Measurements from ENCODE around the gene SLC39A3. TPM values are rescaled to one million over a fixed set of nuclear protein-coding genes. Genes with fewer than 3 reads are reported as not detected.

The SLC39A3 gene
- total RNA-seq, 2 donors from 2014 or later, result 21.9 to 25.5 TPM

GRCh38 chr19:2770055-2771013 lies 30.5 kb upstream of the SLC39A3 start:
- DNase-seq (peak; percentile 64), ATAC-seq (peak; percentile 80 to 86)
- intact Hi-C loops (cut with DNase I), result no loop called here

GRCh38 chr19:2769218-2769617 lies 29.4 kb upstream of the SLC39A3 start:
- no peak for ATAC-seq
- no peak for DNase-seq
- intact Hi-C loops (cut with DNase I), result no loop called here

DNA sequence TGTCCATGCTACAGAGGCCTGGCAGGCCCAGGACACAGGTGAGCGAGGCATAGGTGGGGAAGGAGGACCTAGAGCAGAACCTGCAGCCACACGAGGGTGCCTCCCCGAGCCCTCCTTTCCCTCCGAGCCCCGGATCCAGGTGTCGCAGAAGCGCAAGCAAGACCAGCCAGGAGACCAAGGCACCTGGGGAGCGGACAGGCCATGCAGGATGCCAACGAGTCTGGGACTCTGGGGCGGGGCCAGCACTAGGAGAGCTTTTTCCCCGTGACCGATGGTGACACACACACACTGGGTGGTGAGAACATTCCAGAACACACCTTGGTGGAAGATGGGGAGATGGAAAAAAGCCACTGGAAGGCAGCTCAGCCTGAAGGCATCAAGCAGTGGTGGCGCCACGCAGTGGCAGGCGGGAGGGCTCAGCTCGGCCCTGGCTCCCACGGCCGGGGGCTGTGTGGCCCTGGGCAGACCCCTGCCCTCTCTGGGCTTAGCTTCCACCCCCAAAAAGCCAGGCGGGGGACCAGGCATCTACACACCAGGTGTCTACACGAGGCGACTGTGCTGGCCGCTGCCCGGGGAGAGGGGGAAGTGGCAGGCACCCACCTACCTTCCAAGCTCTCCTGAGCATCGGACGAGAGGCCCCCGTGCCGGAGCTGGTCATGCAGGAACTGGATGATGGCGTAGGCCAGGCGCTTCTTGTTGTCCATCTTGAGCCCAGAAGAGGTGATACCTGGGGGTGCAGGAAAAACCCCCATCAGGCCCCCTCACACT lies 28.7 kb upstream of the SLC39A3 start:
- no peak for DNase-seq
- no peak for ATAC-seq
- intact Hi-C loops (cut with DNase I), result no loop called here

GRCh38 chr19:2767688-2768087 lies 27.9 kb upstream of the SLC39A3 start:
- DNase-seq (no peak), ATAC-seq (no peak)
- intact Hi-C loops (cut with DNase I), result no loop called here

DNA sequence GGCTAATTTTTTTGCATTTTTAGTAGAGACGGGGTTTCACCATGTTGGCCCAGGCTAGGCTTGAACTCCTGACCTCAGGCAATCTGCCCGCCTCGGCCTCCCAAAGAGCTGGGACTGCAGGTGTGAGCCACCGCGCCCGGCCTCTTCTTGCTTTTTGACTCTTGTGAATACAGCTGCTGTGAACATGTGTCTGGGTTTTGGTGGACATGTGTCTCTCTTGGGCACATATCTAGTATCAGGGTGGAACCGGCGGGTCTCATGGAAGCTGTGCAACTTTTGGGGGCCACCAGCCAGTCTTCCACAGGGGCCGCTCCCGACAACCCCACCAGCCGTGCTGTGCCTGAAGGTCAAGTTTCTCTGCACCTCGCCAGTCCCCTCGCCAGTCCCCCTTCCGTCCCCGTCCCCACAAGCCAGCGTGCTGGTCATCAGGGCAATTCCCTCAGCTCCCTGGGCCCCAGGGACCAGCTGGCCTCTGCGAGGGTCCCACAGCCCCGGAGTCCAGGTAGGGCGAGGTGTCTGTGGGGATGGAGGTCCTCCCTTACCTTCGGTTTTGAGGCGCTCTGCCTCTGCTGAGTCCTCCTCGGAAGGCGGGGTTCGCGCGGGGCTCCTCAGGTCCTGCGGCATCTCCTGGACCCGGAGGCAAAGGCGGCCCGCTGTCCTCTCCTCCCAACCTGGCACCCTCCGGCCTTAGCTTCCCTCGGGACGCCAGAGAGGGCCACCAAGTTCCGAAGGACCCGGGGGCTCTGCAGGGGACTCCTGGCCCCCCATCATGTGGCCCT lies 27.0 kb upstream of the SLC39A3 start:
- ATAC-seq (no peak), DNase-seq (no peak)
- intact Hi-C loops (cut with DNase I), result no loop called here

GRCh38 chr19:2765376-2765775 lies 25.6 kb upstream of the SLC39A3 start:
- ATAC-seq (no peak), DNase-seq (no peak)
- intact Hi-C loops (cut with DNase I), result no loop called here

- no peak for ATAC-seq
These were observed 25.1 kb upstream of the SLC39A3 start for GRCh38 chr19:2764945-2765344.

DNA sequence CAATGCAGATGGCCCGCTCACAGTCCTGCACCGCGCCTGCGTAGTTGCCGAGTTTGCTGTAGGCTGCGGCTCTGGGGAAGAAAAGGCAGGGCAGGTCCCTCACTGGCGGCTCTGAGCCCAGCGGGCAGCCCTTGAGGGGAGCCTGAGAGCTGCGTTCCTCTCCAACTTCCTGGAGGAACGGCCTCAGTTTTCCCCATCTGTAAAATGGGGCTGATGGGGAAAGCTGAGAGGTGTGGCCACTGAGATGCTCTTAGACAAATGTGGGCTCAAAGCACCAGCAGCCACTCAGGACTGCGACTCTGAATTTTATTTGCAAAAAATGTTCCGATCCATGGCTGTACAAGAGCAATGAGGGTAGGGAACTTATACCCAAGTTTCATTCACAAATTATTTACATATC lies 23.9 kb upstream of the SLC39A3 start:
- intact Hi-C loops (cut with DNase I), result no loop called here
- no peak for DNase-seq
- ATAC-seq, result no peak

More at GRCh38 chr19:2764945-2765344, 25.1 kb upstream of the SLC39A3 start:
- intact Hi-C loops (cut with DNase I), result no loop called here
- no peak for DNase-seq

DNA sequence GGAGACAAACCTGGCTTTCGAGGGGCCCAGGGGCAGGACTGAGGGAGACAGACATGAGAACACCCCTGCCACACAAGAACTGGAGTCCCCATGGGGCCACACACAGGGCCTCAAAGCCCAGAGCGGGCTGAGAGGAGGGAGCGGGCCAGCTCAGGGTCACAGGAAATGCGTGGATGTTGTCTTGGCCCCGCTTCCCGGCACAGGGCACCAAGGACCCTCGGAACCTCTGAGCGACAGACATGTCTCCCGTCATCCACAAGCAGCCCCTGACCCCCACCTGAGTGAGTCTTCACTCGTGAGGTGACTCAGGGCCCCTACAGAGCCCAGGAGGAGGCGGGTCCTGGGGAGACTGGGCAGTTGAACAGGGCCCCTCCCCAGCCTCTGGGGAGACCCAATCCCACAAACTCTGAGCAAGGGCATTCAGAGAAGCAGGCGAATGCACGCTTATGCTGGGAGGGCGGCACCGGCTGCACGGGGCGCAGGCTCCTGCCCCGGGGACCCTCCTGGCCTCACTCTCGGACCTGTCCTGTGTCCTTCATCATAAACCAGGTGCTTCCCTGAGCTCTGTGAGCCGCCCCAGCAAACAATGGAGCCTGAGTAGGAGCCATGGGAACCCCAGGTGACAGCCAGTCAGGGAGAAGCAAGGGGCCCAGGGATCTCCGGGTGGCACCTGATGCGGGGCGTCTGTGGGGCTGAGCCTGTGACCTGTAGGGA lies 23.1 kb upstream of the SLC39A3 start:
- ATAC-seq, result no peak
- intact Hi-C loops (cut with DNase I), result no loop called here
- DNase-seq, result no peak

GRCh38 chr19:2761876-2762782 lies 22.3 kb upstream of the SLC39A3 start:
- intact Hi-C loops (cut with DNase I), result no loop called here
- ATAC-seq (no peak), DNase-seq (no peak)

GRCh38 chr19:2761309-2761677 lies 21.5 kb upstream of the SLC39A3 start:
- intact Hi-C loops (cut with DNase I), result no loop called here
- no peak for DNase-seq
- no peak for ATAC-seq

DNA sequence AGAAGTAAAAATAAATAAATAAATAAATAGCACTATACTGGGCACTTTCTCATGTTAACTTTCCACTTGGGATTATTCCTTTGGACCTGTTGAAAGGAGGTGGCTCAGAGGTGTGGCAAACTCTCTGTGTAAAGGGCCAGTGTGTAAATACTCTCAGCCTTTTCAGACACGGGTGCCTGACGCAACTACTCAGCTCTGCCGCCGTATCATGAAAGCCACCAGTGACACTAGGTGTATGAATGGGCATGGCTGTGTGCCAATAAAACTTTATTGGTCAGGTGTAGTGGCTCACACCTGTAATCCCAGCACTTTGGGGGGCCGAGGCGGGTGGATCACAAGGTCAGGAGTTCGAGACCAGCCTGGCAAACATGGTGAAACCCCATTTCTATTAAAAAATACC lies 20.1 kb upstream of the SLC39A3 start:
- intact Hi-C loops (cut with DNase I), result no loop called here
- DNase-seq, result no peak

GRCh38 chr19:2759362-2759761 lies 19.5 kb upstream of the SLC39A3 start:
- DNase-seq, result no peak
- intact Hi-C loops (cut with DNase I), result no loop called here
- no peak for ATAC-seq

More for the DNA sequence above, 20.1 kb upstream of the SLC39A3 start:
- no peak for ATAC-seq

DNA sequence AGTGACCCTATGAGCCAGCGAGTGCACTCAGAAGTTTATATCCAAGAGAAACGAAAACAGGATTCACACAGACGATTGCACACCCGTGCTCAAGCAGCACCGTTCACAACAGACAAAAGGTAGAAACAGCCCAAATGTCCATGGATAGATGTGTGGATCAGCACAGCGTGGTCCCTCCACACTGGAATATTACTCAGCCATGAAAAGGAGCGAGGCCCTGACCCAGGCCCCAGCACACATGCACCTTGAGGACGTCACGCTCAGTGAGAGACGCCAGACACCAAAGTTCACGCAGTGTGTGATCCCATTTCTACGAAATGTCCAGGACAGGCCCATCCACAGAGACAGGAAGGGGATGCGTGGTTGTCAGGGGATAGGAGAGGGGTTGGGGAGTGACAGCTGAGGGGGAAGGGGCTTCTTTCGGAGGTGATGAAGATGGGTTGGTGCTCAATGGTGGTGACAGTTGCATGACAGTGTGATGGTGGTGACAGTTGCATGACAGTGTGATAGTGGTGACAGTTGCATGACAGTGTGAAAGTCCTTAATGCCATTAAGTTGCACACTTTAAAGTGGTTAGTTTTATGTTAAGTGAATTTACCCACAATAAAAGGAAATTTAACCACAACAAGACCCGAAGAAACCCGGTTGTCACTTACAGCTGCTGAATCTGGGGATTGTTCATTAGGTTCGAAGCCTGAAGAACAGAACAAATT lies 18.9 kb upstream of the SLC39A3 start:
- ATAC-seq (no peak), DNase-seq (no peak)
- intact Hi-C loops (cut with DNase I), result no loop called here

GRCh38 chr19:2756921-2757881 lies 17.4 kb upstream of the SLC39A3 start:
- no peak for DNase-seq
- intact Hi-C loops (cut with DNase I), result no loop called here
- no peak for ATAC-seq

DNA sequence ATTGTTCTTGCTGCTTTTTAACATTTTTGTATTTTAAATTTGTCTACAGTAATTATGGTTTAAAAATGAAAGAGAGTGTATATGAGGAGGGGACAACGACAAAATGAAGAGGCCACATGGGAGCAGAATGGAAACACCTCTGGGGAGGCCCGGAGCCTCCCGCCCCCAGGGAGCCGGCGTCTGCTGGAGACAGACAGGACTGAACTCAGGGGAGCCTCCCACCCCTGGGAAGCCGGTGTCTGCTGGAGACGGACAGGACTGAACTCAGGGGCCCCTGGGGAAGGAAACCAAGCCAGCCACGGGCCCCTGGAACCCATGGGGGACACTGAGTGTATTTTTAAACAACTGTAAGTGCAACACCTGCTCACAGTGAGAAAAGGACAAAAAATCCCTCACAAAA lies 16.7 kb upstream of the SLC39A3 start:
- intact Hi-C loops (cut with DNase I), result no loop called here
- DNase-seq (no peak), ATAC-seq (no peak)
